HG03066 (cell line): ENCODE results near the gene PSMC5.
A peak's percentile ranks its signal among the peaks of the same experiment; 100 is the strongest.
"Not testable (repeated sequence)": the region's sequence is repeated elsewhere in the genome, so short reads cannot be mapped to it uniquely, and the experiment has no call there.

Experiments used
- ATAC-seq: cut with Tn5 transposase; IDR thresholded peaks from one replicate; pipeline ENCODE4 v1.9.1; 2021; ENCODE audit warnings: low read depth; ENCODE audit not compliant: unreplicated experiment

PSMC5 gene

DNA sequence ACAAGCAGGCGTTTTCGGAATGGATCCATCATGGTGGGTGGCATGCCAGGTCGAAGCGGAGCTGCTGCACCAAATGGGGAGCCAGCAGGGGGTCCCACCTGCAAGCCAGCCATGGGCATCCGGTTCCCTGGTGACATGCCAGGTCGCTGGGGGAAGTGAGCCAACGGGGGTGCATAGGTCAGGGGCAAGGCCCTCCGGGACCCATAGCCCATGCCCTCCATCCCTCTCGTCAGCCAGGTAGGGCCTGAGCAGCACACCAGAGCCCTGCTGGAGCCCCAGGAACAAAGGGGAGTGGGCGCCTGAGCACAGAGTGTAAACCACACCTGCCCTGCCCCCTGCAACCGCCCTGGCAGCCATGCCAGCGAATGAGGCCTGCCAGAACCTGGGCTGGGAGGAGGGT lies 10.2 kb downstream of the PSMC5 start:
- no peak for ATAC-seq

DNA sequence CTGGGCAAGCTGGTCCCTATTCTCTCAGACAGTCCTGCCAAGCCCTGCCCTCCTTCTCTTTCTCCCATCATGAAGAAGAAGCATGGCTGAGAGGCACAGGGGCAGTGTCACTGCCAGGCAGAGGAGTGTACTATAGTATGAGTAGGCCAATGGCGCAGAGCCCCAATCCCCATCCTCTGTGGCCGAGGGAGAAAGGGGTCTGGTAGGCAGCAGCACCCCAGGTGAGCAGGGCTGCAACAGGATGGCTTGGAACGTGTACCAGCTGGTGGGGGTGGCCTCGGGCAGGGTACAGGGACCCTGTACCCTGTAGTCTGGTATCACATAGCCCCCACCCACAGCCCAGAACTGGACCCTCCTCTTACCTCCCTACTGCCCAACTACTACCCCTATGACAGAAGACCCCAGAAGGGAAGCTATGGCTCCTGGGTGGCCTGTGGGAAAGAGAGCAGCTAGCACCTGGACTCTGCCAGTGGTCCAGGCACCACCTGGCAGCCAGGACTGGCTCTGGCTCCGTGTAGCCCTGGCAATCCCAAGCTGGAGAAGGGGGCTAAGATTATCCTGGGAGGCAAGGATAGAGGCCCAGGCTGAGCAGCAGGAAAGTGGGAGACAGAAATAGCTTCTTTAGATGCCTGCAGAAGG lies 10.8 kb downstream of the PSMC5 start:
- ATAC-seq: no peak

DNA sequence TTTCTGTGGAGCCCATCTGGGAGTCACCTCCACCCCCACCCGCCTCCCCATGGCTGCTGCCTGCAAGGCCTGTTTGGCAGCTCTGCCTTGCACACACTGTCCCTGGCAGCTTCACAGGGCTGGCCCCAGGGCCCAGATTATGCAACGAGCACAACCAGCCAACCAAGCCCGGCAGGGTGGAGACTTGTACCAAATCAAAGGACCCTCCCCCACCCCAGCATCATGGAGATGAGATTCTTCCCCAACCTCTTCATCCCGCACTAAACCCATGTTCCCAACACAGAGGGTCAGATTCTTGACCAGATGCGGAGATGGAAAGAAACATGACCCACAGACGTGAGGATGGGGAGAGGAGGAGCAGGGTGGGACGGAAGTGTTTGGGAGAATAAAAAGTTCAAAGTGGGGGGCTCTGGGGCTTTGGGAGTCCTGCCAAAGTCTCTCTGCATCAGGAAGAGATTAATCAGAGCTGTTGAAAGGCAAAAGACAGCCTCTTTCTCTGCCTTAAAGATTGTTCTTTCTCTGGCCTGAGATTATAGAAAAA lies 11.5 kb downstream of the PSMC5 start:
- no peak for ATAC-seq

DNA sequence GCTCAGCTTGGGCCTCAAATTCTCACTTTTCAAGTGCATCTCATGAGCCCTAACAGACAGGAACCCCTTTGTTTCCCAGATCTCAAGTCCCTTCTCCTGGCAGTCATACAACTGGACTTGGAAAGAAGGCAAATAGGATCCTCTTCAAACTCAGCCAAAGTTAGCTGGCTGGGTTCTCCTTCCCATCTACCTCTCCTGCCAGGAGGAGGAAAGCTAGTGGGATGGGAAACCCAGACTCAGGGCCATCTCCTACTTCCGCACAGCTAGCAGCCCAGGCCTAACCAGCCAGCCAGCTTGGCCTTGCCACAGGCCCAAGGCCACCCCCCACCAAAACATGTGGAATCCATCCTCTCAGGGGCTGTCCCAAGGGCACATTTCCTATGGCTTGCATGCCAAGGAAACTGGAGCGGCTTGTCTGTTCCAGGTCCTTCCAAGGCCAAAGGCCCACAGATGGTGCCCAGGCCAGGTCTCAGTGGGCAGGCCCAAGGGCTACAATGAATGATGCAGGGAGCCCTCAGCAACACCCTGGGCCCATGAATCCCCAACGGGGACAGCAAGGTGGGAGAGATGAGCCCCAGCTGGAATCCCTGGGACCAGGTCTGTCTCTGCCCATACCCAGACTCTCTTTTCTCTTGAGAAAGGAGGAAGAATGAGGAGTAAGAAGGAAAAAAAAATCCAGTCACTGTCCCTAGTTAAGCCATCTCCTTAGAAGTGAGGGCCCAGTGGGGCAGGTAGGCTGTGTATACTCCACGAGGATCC lies 13.5 kb downstream of the PSMC5 start:
- no peak for ATAC-seq

DNA sequence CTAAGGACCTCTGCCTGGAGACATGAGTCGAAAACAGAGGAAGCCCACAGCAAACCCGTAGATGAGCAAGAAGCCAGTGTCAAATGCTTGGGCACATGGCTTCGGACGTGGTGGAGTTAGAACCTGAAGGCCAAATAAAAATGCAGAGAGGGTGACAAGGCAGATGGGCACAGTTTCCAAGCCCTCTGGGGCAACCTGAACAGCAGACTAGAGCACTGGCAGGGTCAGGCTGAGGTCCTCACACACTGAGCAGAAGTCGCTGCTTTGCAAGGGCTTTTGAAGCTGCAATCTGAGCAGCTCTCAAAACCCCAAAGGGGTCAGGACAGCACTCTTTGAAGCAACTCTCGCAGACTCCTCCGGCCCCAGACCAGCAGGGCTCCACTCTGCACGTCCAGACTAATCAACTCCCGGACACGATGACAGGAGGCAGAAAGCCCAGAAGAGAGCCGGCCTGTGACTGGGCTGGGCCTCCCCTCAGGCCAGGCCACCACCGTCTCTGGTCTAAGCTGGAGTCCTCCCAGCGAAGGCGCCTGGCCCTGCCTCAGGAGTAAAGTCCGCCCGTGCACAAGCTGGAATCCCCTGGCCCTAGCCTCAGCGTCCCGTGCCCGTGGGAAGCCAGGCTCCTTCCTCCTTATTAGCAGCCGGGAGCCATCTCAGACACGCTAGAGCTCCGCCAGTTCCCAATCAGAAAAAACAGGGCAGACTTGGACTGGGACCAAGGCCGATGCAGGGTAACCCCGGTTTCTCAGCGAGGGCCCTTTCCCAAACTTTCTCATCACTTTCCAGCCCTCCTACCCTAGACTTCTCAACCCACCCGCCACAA lies 14.3 kb downstream of the PSMC5 start:
- ATAC-seq: no peak

DNA sequence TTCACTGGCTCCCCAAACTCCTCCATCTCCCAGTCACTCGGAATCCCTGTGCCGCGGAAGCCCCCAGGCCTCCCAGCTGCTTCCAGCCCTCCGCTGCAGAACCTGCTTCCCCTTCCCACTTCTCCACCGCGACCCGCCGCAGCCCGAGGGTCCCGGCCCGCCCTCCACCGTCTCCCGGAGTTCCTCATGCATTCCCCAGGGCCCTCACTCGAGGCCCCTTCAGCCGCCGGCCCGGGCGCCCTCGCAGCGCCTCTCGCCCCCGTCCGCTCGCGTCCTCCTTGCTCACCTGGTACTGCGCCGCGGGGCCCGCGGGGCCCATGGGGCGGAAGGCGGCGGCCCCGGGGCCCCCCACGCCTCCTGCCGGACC lies 14.9 kb downstream of the PSMC5 start:
- peak; percentile 26 for ATAC-seq

DNA sequence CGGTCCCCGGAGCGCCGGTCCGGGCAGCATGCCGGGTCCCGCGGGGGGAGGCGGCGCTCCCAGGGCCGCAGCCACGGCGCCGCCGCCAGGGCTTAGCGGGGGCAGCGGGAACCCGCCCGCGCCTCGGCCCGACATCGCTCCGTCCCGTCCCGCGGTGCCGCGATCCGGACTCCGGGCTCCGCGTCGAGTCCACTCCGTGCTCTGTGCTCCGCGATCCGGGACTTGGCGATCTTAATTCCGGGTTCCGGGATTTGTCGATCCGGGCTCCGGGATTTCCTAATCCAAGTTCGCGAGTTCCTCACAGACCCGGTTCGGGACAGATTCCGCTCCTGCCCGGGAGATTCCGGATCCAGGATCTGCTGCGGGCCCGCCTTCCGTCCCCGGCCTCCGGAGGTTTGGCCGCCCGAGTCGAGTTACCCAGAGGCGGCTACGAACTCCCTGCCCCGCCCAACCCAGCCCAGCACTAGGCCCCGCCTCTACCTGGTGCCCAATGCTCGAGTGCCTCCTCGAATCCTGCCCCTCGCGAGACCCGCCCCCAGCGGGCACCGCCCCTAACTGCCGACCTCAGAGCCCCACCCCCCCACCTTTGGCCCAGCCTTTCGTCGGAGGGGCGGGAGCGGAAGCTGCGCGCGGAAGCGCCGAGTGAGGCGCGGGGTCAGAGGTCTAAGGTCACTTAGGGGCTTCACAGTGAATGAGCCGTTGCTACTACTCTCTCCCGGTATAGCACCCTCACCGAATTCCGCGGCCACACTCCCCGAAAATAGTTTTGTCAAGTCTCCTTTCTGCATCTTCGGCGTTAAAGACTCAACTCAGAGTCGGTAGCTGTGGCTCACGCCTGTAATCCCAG lies 15.5 kb downstream of the PSMC5 start, which contains the start of gene SMARCD2:
Gene SMARCD2 (minus strand): TSS at position 146 of the 847 bp plus-strand sequence. CDS start 11 bp downstream, at position 135.
- peak; percentile 81 for ATAC-seq

DNA sequence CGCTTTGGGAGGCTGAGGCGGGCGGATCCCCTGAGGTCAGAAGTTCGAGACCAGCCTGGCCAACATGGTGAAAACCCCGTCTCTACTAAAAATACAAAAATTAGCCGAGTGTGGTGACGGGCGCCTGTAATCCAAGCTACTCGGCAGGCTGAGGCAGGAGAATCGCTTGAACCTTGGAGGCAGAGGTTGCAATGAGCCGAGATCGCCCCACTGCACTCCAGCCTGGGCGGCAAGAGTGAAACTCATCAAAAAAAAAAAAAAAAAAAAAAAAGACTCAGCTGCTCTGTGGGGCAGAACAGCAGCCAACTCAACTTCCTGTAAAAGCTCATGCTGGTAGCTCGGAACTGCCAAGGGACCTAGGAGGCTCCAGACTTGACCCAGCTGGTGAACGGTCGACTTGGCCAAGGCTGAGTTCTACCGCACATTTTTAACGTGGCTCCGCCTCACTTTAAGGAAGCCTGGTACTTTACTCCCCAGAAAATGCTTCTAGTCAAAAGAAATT lies 16.2 kb downstream of the PSMC5 start:
- not testable (repeated sequence) for ATAC-seq

DNA sequence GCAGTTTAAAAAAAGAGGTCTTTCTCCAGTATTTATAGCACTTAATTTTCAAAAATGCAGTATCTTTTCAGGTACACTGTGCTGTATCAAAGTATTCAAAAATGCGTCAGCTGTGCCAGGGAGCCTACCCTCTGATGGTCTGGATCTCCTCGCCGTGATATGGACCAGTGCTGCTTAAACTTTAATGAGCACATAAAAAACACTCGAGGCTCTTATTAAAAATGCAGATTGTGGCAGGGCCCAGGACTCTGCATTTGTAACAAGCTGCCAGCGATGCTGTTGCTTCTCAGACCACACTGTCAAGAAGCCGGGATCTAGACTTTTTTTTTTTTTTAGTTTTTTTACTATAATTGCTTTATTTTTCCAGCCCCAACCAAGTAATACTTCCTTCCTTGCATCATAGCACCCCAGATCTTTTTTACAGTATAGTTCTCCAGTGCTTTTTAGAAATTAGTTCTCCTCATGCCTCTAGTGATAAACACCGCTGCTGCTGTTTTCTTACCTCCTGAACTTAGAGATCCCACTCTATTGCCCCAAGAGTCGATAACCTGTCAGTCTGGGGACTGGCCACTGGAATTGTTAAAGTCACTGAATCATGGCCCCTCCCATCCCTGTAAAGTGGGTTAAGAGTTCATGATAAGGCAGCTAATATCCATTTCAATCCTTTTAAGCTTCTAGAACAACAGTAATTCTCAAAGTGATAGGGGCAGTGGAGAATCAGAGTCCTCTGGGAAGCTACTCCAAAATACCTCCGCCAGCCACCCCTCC lies 16.9 kb downstream of the PSMC5 start:
- no peak for ATAC-seq

DNA sequence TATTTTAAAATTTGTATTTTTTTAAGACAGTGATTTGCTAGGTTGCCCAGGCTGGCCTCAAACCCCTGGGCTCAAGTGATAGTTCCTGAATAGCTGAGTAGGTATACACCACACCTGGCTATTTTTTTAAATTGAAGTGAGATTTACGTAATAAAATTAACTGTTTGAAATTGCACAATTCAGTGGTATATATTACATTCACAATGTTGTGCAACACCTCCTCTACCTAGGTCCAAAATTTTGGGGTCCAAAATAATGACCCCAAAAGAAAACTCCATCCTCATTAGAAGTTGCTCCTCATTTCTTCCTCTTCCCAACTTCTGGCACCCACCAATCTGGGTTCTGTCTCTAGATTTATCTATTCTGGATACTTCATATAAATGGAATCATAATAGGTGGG lies 18.3 kb downstream of the PSMC5 start:
- no peak for ATAC-seq

DNA sequence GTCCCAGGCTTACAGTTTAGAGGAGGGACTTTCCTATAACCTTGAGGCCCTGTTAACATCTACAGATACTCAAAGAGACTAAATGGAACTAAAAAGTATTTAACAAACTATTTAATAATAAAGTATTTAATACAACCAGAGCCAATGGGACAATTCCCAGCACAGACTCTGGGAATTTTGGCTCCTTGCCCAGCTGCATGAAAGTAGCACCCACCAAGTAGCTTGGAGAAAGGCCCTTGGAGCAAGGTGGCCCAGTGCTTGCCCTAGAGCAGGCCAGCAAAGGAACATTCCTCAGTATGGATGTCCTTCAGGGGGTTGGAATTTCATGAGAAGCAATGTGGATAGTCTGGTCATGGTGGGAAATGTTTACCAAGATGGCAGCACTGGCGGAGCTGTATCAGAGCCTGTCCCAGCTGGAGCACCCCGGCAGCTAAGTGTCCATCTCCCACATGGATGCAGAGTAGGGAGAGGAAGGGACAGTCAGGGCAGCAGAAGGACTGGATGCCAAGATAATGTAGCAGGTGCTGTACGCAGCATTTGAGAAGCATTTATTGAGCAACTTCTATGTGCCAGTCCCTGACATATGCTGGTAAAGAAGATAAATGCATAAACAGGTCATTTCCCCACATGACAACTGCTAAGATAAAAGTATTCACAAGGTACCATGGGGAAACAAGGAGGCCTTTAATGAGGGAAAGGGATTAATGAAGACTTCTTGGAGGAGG lies 20.5 kb downstream of the PSMC5 start:
- no peak for ATAC-seq

DNA sequence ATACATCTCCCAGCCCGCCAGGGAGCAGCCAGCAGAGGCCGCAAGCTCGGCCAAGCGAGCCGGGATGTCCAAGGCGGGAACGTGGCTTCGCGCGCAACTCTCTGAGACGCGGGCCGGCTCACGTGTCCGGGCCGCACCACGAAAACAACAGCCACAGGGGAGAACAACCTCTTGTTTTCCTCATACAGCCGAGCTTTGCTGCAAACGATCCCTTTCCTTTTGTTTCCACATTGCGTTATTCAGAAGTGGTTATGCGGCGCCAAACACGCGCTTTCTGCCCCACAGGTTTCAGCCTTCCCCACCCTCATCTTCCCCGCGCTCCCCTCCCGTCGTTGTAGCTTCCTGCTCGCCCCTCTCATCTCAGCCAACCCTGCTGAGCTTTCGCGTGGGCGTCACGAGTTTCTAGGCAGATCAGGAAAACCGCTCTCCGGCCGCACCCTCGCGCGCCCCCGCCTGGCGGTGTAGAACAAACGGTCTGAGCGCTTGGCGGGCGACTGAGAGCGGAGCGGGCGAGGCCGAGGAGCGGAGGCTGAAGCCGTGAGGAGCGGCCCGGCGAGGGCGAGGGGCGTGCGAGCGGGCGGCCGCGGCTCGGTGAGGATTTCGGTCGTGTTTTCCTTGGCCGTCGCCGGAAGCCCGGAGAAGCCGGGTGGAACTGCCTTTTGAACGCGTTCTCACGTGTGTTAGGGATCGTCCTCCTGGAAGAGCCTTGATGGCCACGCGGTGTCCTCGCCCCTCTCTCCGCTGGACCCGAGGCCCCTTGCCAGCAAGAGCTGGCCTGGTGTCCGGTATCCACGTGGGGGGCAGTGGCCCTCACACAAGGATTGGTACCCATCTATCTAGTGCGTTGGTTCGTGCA lies 21.8 kb downstream of the PSMC5 start:
- peak; percentile 82 for ATAC-seq

DNA sequence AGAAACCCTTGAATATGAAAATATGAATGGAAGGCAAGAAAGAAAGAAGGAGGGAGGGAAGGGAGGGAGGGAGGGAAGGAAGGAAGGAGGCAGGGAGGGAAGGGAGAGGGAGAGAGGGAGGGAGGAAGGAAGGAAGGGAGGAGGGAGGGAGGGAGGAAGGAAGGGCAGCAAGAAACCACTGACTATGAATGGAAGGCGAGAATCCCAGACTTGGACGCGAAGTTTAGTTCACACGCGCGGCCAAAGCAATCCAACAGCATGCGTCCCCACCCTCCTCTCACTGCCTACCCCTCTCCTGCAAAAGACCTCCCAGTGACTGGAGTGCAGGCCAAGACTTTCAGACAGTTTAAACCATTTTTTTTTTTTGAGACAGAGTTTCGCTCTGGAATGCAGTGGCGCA lies 23.2 kb downstream of the PSMC5 start:
- no peak for ATAC-seq

DNA sequence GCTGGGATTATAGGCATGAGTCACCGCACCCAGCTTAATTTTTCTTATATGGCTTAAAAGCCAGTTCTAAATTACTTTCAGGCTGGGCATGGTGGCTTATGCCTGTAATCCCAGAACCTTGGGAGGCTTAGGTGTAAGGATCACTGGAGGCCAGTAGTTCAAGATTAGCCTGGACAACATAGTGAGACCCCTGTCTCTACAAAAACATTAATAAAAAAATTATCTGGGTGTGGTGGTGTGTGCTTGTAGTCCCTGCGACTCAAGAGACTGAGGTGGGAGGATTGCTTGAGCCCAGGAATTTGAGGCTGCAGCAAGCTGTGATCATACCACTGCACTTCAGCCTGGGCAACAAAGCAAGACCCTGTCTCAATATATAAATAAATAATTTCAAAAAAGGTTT lies 26.0 kb downstream of the PSMC5 start:
- no peak for ATAC-seq

DNA sequence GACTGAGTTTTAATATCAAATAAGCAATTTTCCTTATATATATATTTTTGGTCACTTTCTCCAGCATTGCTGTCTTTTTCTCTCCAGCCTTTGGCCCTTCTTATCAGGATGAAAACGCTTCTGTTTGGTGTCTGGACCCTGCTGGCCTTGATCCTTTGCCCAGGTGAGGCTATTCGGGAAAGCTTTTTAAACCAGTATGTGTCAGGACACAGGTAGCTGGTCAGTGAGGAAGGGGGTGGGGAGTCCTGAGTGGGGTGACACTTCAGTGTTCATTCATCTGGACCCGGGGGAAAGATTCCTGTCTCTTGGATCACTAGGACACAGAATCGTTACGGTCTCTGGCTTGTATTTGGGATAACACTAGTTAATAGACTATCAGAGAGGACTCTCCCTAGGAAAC lies 27.5 kb downstream of the PSMC5 start:
- no peak for ATAC-seq

DNA sequence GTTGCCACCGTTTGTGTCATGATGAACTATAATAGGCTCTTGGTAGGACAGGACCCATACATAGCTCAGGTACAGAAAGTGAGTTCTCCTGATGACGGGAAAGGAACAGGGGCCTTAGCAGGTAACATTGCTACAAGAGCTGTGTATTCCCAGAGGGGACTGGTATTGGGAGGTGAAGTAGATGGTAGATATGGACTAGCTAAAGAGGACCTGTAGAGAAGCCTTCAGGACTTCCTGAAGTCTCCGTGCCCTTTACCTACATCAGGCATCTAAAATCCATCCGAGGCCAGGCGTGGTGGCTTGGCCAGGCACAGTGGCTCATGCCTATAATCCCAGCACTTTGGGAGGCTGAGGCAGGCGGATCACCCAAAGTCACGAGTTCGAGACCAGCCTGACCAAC lies 28.0 kb downstream of the PSMC5 start:
- no peak for ATAC-seq

DNA sequence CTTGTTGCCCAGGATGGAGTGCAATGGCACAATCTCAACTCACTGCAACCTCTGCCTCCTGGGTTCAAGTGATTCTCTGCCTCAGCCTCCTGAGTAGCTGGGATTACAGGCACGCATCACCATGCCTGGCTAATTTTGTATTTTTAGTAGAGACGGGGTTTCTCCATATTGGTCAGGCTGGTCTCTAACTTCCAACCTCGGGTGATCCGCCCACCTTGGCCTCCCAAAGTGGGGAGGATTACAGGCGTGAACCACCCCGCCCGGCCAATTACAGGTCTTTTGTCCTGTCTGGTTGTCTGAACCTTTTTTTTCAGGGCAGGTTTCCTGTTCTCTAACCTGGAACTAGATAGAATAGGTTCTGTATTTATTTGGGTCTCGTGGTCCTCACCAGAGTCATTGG lies 29.2 kb downstream of the PSMC5 start:
- ATAC-seq: not testable (repeated sequence)

DNA sequence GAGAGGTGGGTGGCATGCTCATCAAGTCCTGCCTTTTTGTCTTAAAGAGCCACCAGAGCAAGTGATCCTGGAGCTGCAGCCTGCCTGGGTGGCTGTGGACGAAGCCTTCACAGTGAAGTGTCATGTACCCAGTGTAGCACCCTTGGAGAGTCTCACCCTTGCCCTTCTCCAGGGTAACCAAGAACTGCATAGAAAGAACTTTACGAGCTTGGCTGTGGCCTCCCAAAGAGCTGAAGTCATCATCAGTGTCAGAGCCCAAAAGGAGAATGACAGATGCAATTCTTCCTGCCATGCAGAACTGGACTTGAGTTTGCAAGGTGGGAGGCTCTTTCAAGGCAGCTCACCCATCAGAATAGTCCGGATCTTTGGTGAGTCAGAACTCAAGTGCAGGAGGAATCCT lies 32.0 kb downstream of the PSMC5 start:
- no peak for ATAC-seq
